ENCODE measurements around the gene MACROD1.

Gene MACROD1

GRCh38 chr11:64003807-64004589 is 161.9 kb downstream of the MACROD1 start:
- peak; percentile 23 for DNase-seq (ENCODE audit: low read depth)
- H3K4me3 ChIP-seq (ENCODE audit: low read depth, low read length), result no peak overlapping the region

DNA sequence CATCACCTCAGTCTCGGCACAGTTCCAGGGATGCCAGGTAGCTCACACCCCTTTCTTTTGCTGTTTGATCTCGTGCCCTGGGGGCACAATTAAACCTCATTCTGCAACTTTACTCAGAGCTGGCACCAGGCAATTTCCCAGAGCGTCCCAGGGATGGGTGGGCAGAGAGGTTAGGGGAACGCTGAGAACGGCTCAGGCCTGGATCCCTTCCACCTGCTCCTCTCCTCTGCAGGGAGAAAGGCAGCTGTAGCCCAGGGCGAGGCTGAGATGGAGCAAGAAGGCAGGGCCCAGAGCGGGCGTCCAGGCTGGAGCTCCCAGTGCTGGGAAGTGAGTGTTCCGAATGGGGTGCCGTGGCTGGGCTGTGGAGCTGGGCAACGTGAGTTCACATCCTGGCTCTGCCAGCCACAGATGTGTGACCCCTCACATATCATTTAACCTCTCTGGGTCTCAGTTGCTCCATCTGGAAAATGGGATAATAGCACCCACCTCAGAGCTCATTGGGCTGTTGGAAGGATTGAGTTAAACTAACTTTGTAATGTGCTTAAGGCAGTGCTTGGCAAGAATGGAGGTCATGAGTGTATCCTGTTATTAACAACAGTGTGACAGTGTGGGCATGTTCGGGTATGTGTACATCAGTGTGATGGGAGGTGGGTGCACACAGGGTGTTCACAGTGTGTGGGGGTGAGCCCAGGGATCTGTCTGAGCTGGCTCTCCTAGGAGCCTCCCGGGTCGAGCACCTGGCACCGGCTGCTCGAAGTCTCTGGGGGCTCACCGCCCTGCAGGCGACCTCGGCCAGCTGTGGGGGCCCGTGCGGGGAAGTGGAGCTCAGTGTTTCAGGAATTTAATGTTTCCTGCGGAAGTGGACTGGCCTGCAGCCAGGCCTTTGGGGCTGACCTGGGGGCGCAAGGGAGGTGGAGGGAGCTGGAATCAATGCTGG is 164.2 kb downstream of the MACROD1 start:
- TF ChIP-seq, protein P1, sequence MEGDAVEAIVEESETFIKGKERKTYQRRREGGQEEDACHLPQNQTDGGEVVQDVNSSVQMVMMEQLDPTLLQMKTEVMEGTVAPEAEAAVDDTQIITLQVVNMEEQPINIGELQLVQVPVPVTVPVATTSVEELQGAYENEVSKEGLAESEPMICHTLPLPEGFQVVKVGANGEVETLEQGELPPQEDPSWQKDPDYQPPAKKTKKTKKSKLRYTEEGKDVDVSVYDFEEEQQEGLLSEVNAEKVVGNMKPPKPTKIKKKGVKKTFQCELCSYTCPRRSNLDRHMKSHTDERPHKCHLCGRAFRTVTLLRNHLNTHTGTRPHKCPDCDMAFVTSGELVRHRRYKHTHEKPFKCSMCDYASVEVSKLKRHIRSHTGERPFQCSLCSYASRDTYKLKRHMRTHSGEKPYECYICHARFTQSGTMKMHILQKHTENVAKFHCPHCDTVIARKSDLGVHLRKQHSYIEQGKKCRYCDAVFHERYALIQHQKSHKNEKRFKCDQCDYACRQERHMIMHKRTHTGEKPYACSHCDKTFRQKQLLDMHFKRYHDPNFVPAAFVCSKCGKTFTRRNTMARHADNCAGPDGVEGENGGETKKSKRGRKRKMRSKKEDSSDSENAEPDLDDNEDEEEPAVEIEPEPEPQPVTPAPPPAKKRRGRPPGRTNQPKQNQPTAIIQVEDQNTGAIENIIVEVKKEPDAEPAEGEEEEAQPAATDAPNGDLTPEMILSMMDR (conservative IDR thresholded peaks at IDR 0.05; ENCODE audit: low read depth, low read length), result no peak
- no peak overlapping the region for H3K4me3 ChIP-seq (ENCODE audit: low read depth, low read length)
- DNase-seq (ENCODE audit: low read depth), result peak; percentile 49

More at GRCh38 chr11:64003807-64004589, 161.9 kb downstream of the MACROD1 start:
- TF ChIP-seq, protein P1 (conservative IDR thresholded peaks at IDR 0.05; ENCODE audit: low read depth, low read length), result no peak

DNA sequence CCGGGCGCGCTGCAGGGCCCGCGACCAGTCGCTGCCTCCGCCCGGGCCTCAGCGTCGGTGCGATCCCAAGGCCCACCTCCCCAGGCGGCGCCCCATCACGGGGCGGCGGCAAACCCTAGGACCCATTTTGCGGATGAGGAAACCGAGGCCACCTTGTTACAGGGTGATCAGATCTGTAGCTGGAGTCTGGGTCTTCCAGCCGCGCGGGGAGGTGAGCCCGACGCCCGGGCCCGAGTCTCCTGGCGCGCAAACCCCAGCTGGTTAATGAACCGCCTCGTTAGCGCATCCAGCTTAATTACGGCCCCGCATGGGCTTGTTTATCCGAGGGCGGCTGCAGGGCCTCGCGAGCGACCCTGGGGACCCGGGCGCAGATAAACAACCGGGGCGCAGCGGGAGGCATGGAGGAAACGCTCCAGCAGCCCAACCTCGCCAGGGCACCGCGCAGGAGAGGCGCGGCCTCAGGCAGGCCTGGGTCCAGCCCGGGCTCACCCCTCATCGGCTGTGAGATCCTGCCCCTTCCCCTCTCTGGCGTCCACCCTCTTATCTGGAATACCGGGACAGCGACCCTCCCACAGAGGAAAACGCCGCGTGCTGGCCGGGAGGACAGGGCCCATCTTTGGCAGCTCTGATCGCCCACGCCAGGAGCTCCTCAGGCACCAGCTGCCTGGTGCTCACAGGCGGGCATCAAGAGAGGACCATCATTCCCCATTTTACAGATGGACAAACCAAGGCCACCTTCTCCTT is 165.0 kb downstream of the MACROD1 start:
- TF ChIP-seq, protein P1 (conservative IDR thresholded peaks at IDR 0.05; ENCODE audit: low read depth, low read length), result no peak
- DNase-seq (ENCODE audit: low read depth), result no peak
- peak overlapping the region; percentile 41 for H3K4me3 ChIP-seq (ENCODE audit: low read depth, low read length)

DNA sequence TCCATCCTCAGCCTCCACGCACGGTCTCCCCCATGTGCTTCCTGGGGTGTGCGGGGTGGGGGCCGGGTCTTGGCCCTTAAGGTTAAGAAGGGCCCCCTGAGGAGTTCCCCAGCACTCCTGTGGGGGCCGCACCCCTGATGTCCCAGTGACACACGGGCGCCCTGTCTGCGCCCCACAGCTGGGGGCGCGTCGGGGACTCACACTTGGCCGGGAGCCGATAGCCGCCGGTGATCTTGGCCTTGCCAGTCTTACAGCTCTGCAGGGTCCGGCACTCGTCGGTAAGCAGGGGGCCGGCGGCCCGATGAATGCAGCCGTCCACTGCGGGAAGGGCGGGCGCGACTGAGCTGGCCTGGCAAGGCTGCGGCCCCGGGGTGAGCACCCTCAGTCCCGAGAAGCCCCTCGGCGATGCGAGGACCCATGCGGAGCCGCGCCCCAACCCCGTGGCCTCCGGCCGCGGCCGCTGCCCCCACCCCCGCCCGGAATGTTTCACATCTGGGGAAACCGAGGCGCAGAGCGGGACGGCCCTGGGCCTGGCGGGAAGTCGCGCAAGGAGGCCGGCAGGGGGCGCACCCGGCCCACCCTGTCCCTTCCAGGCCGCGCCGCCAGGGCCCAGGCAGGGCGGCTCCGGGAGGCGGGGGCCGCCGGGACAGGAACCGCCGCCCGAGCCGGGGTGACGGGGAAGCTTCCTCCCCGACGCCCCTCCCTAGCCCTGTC is 165.7 kb downstream of the MACROD1 start:
- H3K4me3 ChIP-seq (ENCODE audit: low read depth, low read length), result peak overlapping the region; percentile 41
- TF ChIP-seq, protein P1 (conservative IDR thresholded peaks at IDR 0.05; ENCODE audit: low read depth, low read length), result peak; percentile 59
- peak; percentile 76 for DNase-seq (ENCODE audit: low read depth)

GRCh38 chr11:63999349-64000025 is 166.4 kb downstream of the MACROD1 start:
- TF ChIP-seq, protein P1 (conservative IDR thresholded peaks at IDR 0.05; ENCODE audit: low read depth, low read length), result no peak
- peak overlapping the region; percentile 35 for H3K4me3 ChIP-seq (ENCODE audit: low read depth, low read length)
- peak; percentile 61 for DNase-seq (ENCODE audit: low read depth)

Data from choroid plexus epithelial cell (primary cell).